WTC11 (cell line): ENCODE results near the gene AIFM1. TPM values are rescaled to one million over a fixed set of nuclear protein-coding genes. Genes with fewer than 3 reads are reported as not detected.

Experiments used
- ATAC-seq: fragments of 200-7000 bp; cut with Tn5 transposase; 2 replicates; pipeline ENCODE4 v1.10.0; 2021; ENCODE audit warnings: mild to moderate bottlenecking, moderate library complexity
- CTCF ChIA-PET: fragments of 300-600 bp; sonication (Branson Sonifier 250); formaldehyde crosslinking; loops from one replicate; lab custom pipeline; 2021; ENCODE audit warnings: antibody characterized with exemption; lab: Charles Lee
- POLR2A ChIA-PET: fragments of 350-600 bp; sonication (Branson Sonifier 250); formaldehyde crosslinking; loops from one replicate; lab custom pipeline; 2021; ENCODE audit warnings: antibody characterized with exemption; lab: Charles Lee
- DNase-seq: peaks from one replicate; pipeline ENCODE4 v3.0.0; 2021; ENCODE audit warnings: low spot score
- H3K27ac Mint-ChIP-seq: 2 replicates; pipeline ENCODE4 v1.8.0; 2021; ENCODE audit warnings: mixed read lengths
- H3K27me3 Mint-ChIP-seq: 2 replicates; pipeline ENCODE4 v1.8.0; 2021; ENCODE audit warnings: low read depth, mild to moderate bottlenecking, moderate library complexity, mixed read lengths
- H3K36me3 Mint-ChIP-seq: 2 replicates; pipeline ENCODE4 v1.8.0; 2021; ENCODE audit warnings: mixed read lengths
- H3K4me1 Mint-ChIP-seq: 2 replicates; pipeline ENCODE4 v1.8.0; 2022; ENCODE audit warnings: mixed read lengths
- H3K4me3 Mint-ChIP-seq: 2 replicates; pipeline ENCODE4 v1.8.0; 2021; ENCODE audit warnings: mild to moderate bottlenecking, moderate library complexity, mixed read lengths
- H3K9me3 Mint-ChIP-seq: 2 replicates; pipeline ENCODE4 v1.8.0; 2021; ENCODE audit warnings: mixed read lengths
- AFF4 ChIP-seq: sonication (generic); formaldehyde crosslinking; IDR thresholded peaks from 2 replicates; pipeline ENCODE4 v1.8.1; 2023; ENCODE audit warnings: mild to moderate bottlenecking, missing genetic modification reagents, borderline replicate concordance
- CDX4 ChIP-seq: fragments of 250-450 bp; sonication (Bioruptor Pico); IDR thresholded peaks from 2 replicates; pipeline ENCODE4 v1.9.0; 2021; ENCODE audit warnings: moderate library complexity, mild to moderate bottlenecking, inconsistent platforms, borderline replicate concordance
- CTCF ChIP-seq: fragments of 200-600 bp; IDR thresholded peaks from 2 replicates; pipeline ENCODE4 v1.8.0; 2022; ENCODE audit warnings: antibody characterized with exemption
- E2F4 ChIP-seq: sonication (generic); formaldehyde crosslinking; IDR thresholded peaks from 2 replicates; pipeline ENCODE4 v1.8.1; 2022; ENCODE audit warnings: low read depth, mild to moderate bottlenecking, moderate library complexity, missing genetic modification reagents, borderline replicate concordance
- EMX1 ChIP-seq: fragments of 250-450 bp; sonication (Bioruptor Pico); IDR thresholded peaks from 2 replicates; pipeline ENCODE4 v1.8.0; 2021; ENCODE audit warnings: mild to moderate bottlenecking
- GRHL2 ChIP-seq: fragments of 250-450 bp; sonication (Bioruptor Pico); IDR thresholded peaks from 2 replicates; pipeline ENCODE4 v1.8.0; 2022; ENCODE audit warnings: mild to moderate bottlenecking, moderate library complexity; ENCODE audit not compliant: insufficient replicate concordance, severe bottlenecking
- IRF1 ChIP-seq: sonication (generic); formaldehyde crosslinking; IDR thresholded peaks from 2 replicates; pipeline ENCODE4 v1.8.0; 2023; ENCODE audit warnings: missing genetic modification reagents
- OVOL2 ChIP-seq: fragments of 250-450 bp; sonication (Bioruptor Pico); IDR thresholded peaks from 2 replicates; pipeline ENCODE4 v1.9.0; 2021; ENCODE audit warnings: mild to moderate bottlenecking, borderline replicate concordance
- PRDM15 ChIP-seq: sonication (generic); formaldehyde crosslinking; IDR thresholded peaks from 2 replicates; pipeline ENCODE4 v1.8.0; 2022; ENCODE audit warnings: missing genetic modification reagents
- TP53 ChIP-seq: sonication (generic); formaldehyde crosslinking; IDR thresholded peaks from 2 replicates; pipeline ENCODE4 v1.8.1; 2023; ENCODE audit warnings: mild to moderate bottlenecking, missing genetic modification reagents
- ZNF121 ChIP-seq: sonication (generic); formaldehyde crosslinking; IDR thresholded peaks from 2 replicates; pipeline ENCODE4 v1.8.0; 2023; ENCODE audit warnings: missing genetic modification reagents
- ZNF232 ChIP-seq: sonication (generic); formaldehyde crosslinking; IDR thresholded peaks from 2 replicates; pipeline ENCODE4 v1.8.0; 2022; ENCODE audit warnings: mild to moderate bottlenecking, missing genetic modification reagents
- ZNF425 ChIP-seq: fragments of 250-450 bp; sonication (Bioruptor Pico); conservative IDR thresholded peaks from 2 replicates; pipeline ENCODE4 v1.9.0; 2021; ENCODE audit warnings: mild to moderate bottlenecking
- ZNF532 ChIP-seq: fragments of 250-450 bp; sonication (Bioruptor Pico); IDR thresholded peaks from 2 replicates; pipeline ENCODE4 v1.9.0; 2021; ENCODE audit warnings: mild to moderate bottlenecking, borderline replicate concordance
- total RNA-seq: library from RNA; stranded (reverse); gene quantifications from 3 replicates; pipeline ENCODE4 v1.2.3, GENCODE V29; 2021

The AIFM1 gene
- total RNA-seq, 1 experiment from 2014 or later, result 53.5 TPM

GRCh38 chrX:130158311-130158710 lies 7.3 kb downstream of the AIFM1 start (continued):
- TF ChIP-seq ZNF425, result no peak
- TF ChIP-seq ZNF532 (CRISPR knock-in tag), result no peak
- TF ChIP-seq ZNF232 (CRISPR knock-in tag), result no peak

GRCh38 chrX:130155564-130155963 lies 10.1 kb downstream of the AIFM1 start:
- Mint-ChIP-seq H3K4me1 (no peaks in the 10 kb centered on the region), H3K36me3 (peaks cover 2% of the 10 kb centered on the region; the same call in 1 of the 2 replicates), H3K27ac (no peak overlapping the region), H3K4me3 (no peak overlapping the region), H3K9me3 (no peaks in the 10 kb centered on the region), H3K27me3 (no peaks in the 10 kb centered on the region)
- DNase-seq (no peak), ATAC-seq (no peak)
- ChIA-PET POLR2A (no interaction called here), CTCF (interaction anchor here (1.1 to 1.3 kb wide), 2 partner anchors 76 to 95 kb away, joined by 3 to 7 read pairs; no protein-coding TSS in a partner anchor)
- no peak for TF ChIP-seq ZNF121 (CRISPR knock-in tag)
- no peak for TF ChIP-seq EMX1
- no peak for TF ChIP-seq AFF4

- POLR2A ChIA-PET, result no interaction called here
- no peak for DNase-seq
- H3K4me3 Mint-ChIP-seq, result no peak overlapping the region
- H3K36me3 Mint-ChIP-seq, result peaks cover 39% of the 10 kb centered on the region
- 0 out of 2 replicates have a peak overlapping the region, but pooled peaks have one; percentile 27 for H3K27ac Mint-ChIP-seq
- no peaks in the 10 kb centered on the region for H3K4me1 Mint-ChIP-seq
- H3K9me3 Mint-ChIP-seq, result no peaks in the 10 kb centered on the region
- no peak for ATAC-seq
- H3K27me3 Mint-ChIP-seq, result no peaks in the 10 kb centered on the region
- CTCF ChIA-PET, result no interaction called here
- TF ChIP-seq PRDM15 (CRISPR knock-in tag), result no peak
- no peak for TF ChIP-seq E2F4
- TF ChIP-seq GRHL2 (CRISPR knock-in tag), result no peak
- TF ChIP-seq CDX4 (CRISPR knock-in tag), result no peak
- TF ChIP-seq IRF1 (CRISPR knock-in tag), result no peak
- TF ChIP-seq OVOL2 (CRISPR knock-in tag), result no peak
- no peak for TF ChIP-seq TP53
- no peak for TF ChIP-seq CTCF
Observed at GRCh38 chrX:130147631-130148030, 18.0 kb downstream of the AIFM1 start.
